ENCODE data around the gene FAM32A. TPM values are rescaled to one million over a fixed set of nuclear protein-coding genes. Genes with fewer than 3 reads are reported as not detected.

Gene FAM32A
- total and polyA plus RNA-seq, 10 of the 15 experiments (the other 5 are each of a cell fraction or from before 2014, with no cell fraction given): 33.3 to 116 (median 71.9) TPM

GRCh38 chr19:16207063-16207462 lies 21.9 kb downstream of the FAM32A start:
- 95% methylated on average over 10 of the region's 10 CpGs for WGBS (ENCODE audit: insufficient coverage, insufficient replicate concordance, low lambda C conversion rate, missing lambda C conversion rate)
- no peaks in the 10 kb centered on the region for H4K20me1 ChIP-seq (ENCODE audit: control insufficient read depth, insufficient read depth)
- RAD21 ChIA-PET (ENCODE audit: unreplicated experiment): no interaction called here
- in situ Hi-C loops (cut with MboI) (no loop called here), intact Hi-C loops (cut with micrococcal nuclease; ENCODE audit: unreplicated experiment) (no loop called here)
- H3K4me3 ChIP-seq: no peak overlapping the region
- SMC1A ChIA-PET (ENCODE audit: uncharacterized antibody, unreplicated experiment): no interaction called here
- FAIRE-seq (no peak), ATAC-seq (no peak), DNase-seq (ENCODE audit: low read depth, low spot score) (no peak)
- peaks cover 10 to 11% of the 10 kb centered on the region in 2 experiments; a peak in 3 of 4 replicates for H3K36me3 ChIP-seq (ENCODE audit: control insufficient read depth in 2 of 2, insufficient read depth in 2 of 2, low read length in 1 of 2)
- peaks cover 16% of the 10 kb centered on the region for H3K4me1 ChIP-seq (ENCODE audit: control insufficient read depth, insufficient read depth, low read length)
- TF ChIP-seq STAT1 (conservative IDR thresholded peaks at IDR 0.05) (no peak), RELA (IDR thresholded peaks at IDR 0.05; ENCODE audit: borderline replicate concordance, partially characterized antibody) (no peak), DPF2 (IDR thresholded peaks at IDR 0.05) (no peak), BCL3 (IDR thresholded peaks at IDR 0.05; ENCODE audit: borderline replicate concordance, insufficient read depth, low read depth, low read length, poor library complexity, severe bottlenecking) (no peak), ZNF274 (IDR thresholded peaks at IDR 0.05; ENCODE audit: insufficient read depth, insufficient read length) (no peak), LARP7 (IDR thresholded peaks at IDR 0.05) (no peak), CHD4 (IDR thresholded peaks at IDR 0.05) (no peak), ZBED1 (IDR thresholded peaks at IDR 0.05; ENCODE audit: borderline replicate concordance) (no peak), CEBPZ (IDR thresholded peaks at IDR 0.05; ENCODE audit: low read depth, low read length) (no peak), CREB1 (IDR thresholded peaks at IDR 0.05; ENCODE audit: low read depth) (no peak), KLF5 (IDR thresholded peaks at IDR 0.05; ENCODE audit: partially characterized antibody) (no peak)
- POLR2A ChIA-PET: no interaction called here
- no peak overlapping the region for H3K4me2 ChIP-seq (ENCODE audit: control insufficient read depth, insufficient read depth)
- CTCF ChIA-PET: interaction anchor here (1.0 kb wide), 1 partner anchor 320 kb away, joined by 3 read pairs; no protein-coding TSS in a partner anchor
- H3K27ac ChIP-seq (ENCODE audit: control insufficient read depth, insufficient read depth): no peak overlapping the region
- no peaks in the 10 kb centered on the region for H3K27me3 ChIP-seq (replicated peaks in 1 of 2; ENCODE audit: control insufficient read depth in 2 of 2, insufficient read depth in 2 of 2, low read length in 1 of 2)
- H3K79me2 ChIP-seq (ENCODE audit: control insufficient read depth, insufficient read depth, low read length): no peaks in the 10 kb centered on the region; the same call in 1 of the 2 replicates
- no peaks in the 10 kb centered on the region for H3K9me3 ChIP-seq (replicated peaks; ENCODE audit: control insufficient read depth, insufficient read depth, low read length)
- H2AFZ ChIP-seq (ENCODE audit: control insufficient read depth, low read depth, low read length): no peak overlapping the region
- no peak overlapping the region for H3K9ac ChIP-seq (ENCODE audit: control insufficient read depth, insufficient read depth, low read length)
- BruUV-seq (replicated peaks): no TSS peak
